IPS DF 6.9 (cell line): Measurements from ENCODE around the gene CCDC177.

Experiments
- DNase-seq: peaks from one replicate; pipeline ENCODE4 v3.0.0-alpha.2; 2013; ENCODE audit warnings: low read depth, low spot score
- H3K27ac ChIP-seq: one replicate; pipeline ENCODE4 v1.5.1; 2013; ENCODE audit warnings: low read length, control low read depth
- H3K27me3 ChIP-seq: 2 replicates; pipeline ENCODE4 v1.6.1; 2013; ENCODE audit warnings: mild to moderate bottlenecking, low read length; ENCODE audit not compliant: control insufficient read depth, insufficient read depth
- H3K36me3 ChIP-seq: 2 replicates; pipeline ENCODE4 v1.6.1; 2013; ENCODE audit warnings: low read length; ENCODE audit not compliant: control insufficient read depth, insufficient read depth
- H3K4me1 ChIP-seq: 2 replicates; pipeline ENCODE4 v1.6.1; 2013; ENCODE audit warnings: low read length; ENCODE audit not compliant: control insufficient read depth, insufficient read depth
- H3K4me3 ChIP-seq: 2 replicates; pipeline ENCODE4 v1.5.1; 2013; ENCODE audit warnings: mild to moderate bottlenecking, low read length
- H3K9me3 ChIP-seq: 2 replicates; pipeline ENCODE4 v1.6.1; 2013; ENCODE audit warnings: low read length, inconsistent platforms; ENCODE audit not compliant: control insufficient read depth, insufficient read depth
- WGBS: extraction: QIAGEN DNeasy Blood & Tissue Kit; methylation state at CpG from one replicate; pipeline ENCODE4 v1.1.7; 2013; ENCODE audit warnings: mixed read lengths, missing lambda C conversion rate; ENCODE audit not compliant: insufficient read length, insufficient coverage; 5-methylcytosine and 5-hydroxymethylcytosine counted together

CCDC177 gene

DNA sequence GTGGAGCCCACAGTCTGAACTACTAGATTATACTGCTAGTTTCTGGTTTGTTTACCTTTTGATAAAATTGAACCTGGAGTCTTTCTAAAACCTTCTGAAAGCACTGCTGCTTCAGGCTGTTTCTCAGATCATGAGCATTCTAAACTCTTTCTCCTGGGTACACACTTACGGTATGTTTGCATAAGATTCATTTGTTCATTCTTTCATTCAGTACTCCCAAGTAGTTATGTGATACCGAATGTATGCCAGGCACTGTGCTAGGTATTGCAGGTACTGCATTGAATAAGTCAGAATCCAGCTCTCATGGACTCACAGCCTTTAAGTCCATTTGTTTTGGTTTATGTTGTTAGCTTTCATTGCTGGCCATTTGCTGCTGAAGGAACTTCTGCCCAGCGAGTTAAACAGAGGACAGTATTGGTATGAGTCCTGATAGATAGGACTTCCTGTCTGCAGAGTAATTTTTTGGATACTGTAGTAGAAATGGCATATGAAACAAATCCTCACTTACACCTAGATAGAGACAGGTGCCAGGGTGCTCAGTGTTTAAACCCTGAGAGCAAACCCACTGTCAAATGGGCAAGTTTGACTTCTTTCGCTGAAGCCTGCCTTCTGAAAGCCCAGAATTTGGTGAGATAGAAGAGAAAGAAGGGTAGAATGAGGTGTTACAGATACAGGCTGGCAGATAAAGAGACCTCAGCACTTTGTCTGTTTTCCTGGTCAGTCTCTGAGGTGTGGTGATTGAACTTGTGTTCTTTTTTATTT lies 38.8 kb upstream of the CCDC177 start:
- Histone ChIP-seq H3K4me1 (peaks cover 2% of the 10 kb centered on the region; the same call in 1 of the 2 replicates), H3K9me3 (no peaks in the 10 kb centered on the region), H3K36me3 (no peaks in the 10 kb centered on the region), H3K4me3 (no peak overlapping the region), H3K27me3 (no peaks in the 10 kb centered on the region), H3K27ac (no peak overlapping the region)
- no peak for DNase-seq
- no CpG with 5 or more reads among the region's 4 CpGs for WGBS

DNA sequence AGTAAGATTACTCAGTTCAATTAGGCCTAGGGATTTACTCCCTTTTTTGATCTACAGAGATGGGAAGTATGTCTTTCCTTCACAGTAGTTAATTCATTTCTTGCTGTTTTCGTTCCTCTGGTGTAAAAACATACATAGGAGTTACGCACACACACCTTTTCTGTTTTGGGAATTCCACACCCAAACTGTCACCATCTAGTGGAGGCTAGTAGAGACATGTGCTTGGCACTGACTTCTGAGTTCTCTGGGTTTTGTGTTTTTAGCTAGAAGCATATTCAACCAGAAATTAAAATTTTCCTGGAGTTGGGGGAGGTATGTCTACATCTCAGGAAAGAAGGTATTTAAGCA lies 38.1 kb upstream of the CCDC177 start:
- Histone ChIP-seq H3K27ac (no peak overlapping the region), H3K4me3 (peak overlapping the region; percentile 96; the same call in 1 of the 2 replicates), H3K9me3 (no peaks in the 10 kb centered on the region), H3K4me1 (peaks cover 2% of the 10 kb centered on the region; the same call in 1 of the 2 replicates), H3K36me3 (no peaks in the 10 kb centered on the region), H3K27me3 (no peaks in the 10 kb centered on the region)
- no peak for DNase-seq
- WGBS, result no CpG with 5 or more reads among the region's 2 CpGs

DNA sequence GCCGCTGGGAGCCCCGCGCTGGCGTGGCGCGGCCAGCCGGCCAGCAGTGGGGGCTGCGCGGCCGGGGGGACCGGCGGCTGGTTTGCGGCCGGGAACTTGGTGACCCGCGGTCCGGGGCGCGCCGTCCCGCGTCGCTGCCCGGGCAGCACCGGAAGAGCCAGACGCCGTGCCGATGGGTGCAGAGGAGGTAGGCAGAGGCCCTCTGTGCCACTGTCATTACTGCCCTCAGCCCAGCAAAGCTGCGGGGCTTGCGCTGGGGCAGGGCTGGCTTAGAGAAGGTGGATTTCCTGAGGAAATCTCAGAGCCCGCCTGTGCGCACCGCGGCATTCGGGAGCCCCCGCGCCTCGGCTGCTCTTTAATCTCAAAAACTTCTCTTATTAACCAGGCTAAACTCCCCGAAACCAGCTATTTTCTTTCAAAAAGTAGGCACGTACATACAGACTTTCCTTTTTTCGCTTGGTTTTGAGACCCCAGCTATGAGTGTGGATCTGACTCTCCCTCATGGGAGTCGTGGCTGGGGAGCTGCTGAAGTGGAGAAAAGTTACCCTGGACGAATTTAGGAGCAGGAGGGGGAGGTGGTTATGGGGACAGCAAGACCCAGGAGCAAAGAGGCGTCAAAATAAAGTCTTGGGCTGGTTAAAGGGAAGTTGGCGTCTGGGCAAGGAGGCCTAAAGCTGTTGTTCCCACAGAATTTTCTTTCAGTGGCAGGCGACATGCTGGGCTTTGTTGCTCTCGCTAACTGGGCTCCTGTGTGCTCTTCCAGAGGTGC lies 37.5 kb upstream of the CCDC177 start:
- H3K36me3 ChIP-seq, result no peaks in the 10 kb centered on the region
- H3K27me3 ChIP-seq, result no peaks in the 10 kb centered on the region
- DNase-seq, result no peak
- peak overlapping the region; percentile 96 for H3K4me3 ChIP-seq
- peaks cover 2% of the 10 kb centered on the region; the same call in 1 of the 2 replicates for H3K4me1 ChIP-seq
- no peak overlapping the region for H3K27ac ChIP-seq
- H3K9me3 ChIP-seq, result no peaks in the 10 kb centered on the region
- WGBS, result no CpG with 5 or more reads among the region's 47 CpGs

DNA sequence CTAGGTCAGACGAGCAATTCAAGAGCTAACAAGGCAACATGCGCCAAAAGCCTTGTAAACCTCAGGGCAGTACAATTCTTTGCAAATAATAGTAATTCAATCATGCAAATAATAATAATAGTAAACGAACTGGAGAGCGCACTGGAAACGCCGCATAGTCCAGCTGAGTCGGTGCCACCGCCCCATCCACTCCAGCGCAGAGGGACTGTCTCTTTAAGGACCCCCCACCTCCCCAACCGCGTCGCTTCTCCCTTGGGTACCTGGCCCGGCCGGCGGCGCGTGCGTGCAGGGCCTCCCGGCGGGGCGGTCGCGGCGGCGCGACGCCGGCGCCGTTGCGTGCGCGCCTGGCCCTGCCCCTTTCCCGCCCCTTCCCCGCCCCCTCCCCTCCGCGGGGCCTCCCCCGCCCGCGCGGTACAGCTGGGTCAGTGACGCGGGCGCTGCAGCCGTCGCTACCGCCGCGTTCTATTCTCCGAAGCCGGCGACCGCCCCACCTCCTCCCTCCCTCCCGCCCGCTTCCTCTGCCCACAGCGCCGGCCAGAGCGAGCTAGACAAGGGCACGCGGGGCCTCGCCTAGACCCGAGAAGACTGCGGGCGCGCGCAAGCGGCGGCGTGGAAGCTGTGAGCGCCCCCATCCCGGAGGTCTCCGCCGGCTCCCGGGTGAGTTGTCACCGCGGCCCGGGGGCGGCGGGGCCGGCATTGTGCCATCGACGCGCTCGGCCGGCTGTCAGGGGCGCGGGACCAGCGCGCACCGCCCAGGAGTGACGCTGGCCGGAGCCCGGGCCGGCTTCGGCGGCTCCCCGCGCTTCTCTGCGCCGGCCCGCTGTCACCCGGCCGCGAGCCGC lies 36.7 kb upstream of the CCDC177 start, which contains the start of gene SUSD6:
Gene SUSD6 (plus strand): TSS at position 425 of the 842 bp plus-strand sequence. CDS start 46,997 bp downstream, outside the sequence.
- H3K4me3 ChIP-seq, result peak within 1 kb of the TSS; percentile 96
- H3K36me3 ChIP-seq, result no peaks in the 10 kb centered on the region
- peaks cover 2% of the 10 kb centered on the region; the same call in 1 of the 2 replicates for H3K4me1 ChIP-seq
- no peak for DNase-seq
- WGBS, result no CpG with 5 or more reads among the region's 105 CpGs
- no peaks in the 10 kb centered on the region for H3K9me3 ChIP-seq
- no peaks in the 10 kb centered on the region for H3K27me3 ChIP-seq
- no peak within 1 kb of the TSS for H3K27ac ChIP-seq

DNA sequence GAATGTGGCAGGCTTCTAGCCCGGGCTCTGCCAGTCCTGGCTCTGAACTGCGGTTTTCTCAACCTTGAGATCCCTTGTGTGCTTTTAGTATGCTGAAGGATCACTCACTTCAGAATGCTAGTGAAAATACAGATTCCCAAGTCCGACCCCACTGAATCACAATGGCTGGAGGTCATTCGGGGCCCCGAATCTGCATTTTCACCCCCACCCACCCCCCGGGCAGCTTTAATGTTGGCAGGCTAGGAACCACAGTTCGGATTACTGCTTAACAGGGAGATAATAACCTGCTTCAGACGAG lies 36.2 kb upstream of the CCDC177 start:
- H3K27me3 ChIP-seq, result no peaks in the 10 kb centered on the region
- no peak overlapping the region for H3K27ac ChIP-seq
- H3K9me3 ChIP-seq, result no peaks in the 10 kb centered on the region
- H3K4me1 ChIP-seq, result peaks cover 2% of the 10 kb centered on the region; the same call in 1 of the 2 replicates
- no peak for DNase-seq
- peak overlapping the region; percentile 60; the same call in 1 of the 2 replicates for H3K4me3 ChIP-seq
- WGBS, result no CpG with 5 or more reads among the region's 8 CpGs
- no peaks in the 10 kb centered on the region for H3K36me3 ChIP-seq

DNA sequence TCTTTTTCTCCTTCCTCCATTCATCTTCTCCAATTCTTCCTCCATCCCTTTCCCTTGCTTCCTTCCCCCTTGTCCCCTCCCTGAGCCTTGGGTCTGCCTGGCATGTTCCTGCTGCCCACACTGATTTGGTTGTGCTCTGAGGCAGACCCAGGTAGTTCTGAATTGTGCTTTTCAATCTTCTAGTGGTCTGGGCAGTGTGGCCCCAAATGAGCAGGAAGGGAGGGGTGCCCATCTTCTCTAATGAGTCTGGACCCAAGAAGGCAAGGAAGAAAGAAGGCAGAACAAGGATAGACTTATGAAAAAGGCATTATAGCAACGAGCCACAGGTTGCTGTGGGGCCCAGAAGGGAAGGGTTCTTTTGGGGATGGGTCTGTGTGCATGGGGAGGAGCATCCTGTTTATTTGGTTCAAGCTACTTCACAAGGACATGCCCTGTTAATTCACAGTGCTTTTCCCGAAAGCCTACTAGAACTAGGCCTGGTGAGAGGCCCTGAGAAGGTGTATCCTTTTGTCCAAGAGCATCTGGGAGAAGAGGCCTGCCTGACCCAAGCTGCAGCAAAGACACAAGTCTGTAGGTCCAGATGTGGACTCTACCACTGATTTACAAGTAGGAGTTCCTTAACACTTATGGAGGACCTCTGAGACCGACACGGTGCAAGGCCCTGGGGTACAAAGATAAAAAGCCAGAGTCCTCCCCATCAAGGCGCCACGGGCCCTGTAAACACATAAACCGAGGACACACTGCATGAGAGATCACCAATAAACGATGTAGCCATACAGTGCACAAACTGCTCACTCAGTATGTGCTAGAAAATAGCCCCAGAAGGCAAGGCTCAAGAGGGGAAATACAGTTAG lies 35.6 kb upstream of the CCDC177 start:
- Histone ChIP-seq H3K27ac (no peak overlapping the region), H3K4me3 (no peak overlapping the region; the same call in 1 of the 2 replicates)
- no CpG with 5 or more reads among the region's 8 CpGs for WGBS

DNA sequence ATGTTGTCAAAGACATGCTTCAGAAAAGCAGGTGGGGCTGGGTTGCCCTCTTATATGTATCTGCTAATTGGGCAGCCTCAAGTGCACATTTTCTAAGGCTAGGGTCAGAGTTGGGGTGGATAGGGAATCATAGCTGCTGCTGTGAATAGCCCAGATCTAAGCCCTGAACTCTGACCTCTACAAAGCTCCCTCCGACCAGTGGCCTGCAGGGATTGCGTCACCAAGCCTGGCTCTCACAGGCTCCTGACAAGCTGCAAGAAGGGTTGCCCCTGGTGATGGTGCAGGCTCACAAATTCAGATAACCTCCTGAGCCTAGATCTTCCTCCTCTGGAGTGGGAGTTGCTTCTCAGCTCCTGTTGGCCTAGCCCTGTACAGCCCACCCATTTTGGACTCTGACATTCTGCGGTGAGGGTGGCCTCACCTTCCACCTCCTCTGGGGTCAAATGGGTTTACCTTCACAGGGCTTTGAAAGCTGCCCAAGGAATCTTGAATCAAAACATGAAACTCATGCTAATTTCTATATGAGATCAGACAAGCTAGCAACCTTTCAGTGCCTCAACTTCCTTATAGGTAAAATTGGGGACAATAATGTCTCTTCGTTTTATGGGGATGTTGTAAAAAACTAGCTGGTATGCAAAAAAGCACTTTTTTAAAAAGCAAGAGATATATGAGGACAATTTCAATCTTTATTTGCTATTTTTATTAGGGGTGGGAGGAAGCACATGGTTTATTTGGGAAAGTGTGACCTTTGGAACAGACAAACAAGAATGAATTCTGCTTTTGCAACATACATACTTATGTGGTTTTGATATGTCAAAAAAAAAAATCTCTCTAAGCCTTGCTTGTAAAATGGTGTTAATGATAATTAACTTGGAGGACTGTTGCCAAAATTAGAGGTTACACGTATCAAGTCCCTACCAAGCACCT lies 31.9 kb upstream of the CCDC177 start:
- no peaks in the 10 kb centered on the region for H3K9me3 ChIP-seq
- DNase-seq, result no peak
- H3K36me3 ChIP-seq, result no peaks in the 10 kb centered on the region
- H3K27me3 ChIP-seq, result no peaks in the 10 kb centered on the region
- no CpG with 5 or more reads among the region's 5 CpGs for WGBS
- H3K27ac ChIP-seq, result no peak overlapping the region
- no peak overlapping the region for H3K4me3 ChIP-seq
- no peaks in the 10 kb centered on the region for H3K4me1 ChIP-seq

More for the DNA sequence above, 35.6 kb upstream of the CCDC177 start:
- DNase-seq, result no peak
- Histone ChIP-seq H3K4me1 (peaks cover 2% of the 10 kb centered on the region; the same call in 1 of the 2 replicates), H3K36me3 (no peaks in the 10 kb centered on the region), H3K27me3 (no peaks in the 10 kb centered on the region), H3K9me3 (no peaks in the 10 kb centered on the region)

DNA sequence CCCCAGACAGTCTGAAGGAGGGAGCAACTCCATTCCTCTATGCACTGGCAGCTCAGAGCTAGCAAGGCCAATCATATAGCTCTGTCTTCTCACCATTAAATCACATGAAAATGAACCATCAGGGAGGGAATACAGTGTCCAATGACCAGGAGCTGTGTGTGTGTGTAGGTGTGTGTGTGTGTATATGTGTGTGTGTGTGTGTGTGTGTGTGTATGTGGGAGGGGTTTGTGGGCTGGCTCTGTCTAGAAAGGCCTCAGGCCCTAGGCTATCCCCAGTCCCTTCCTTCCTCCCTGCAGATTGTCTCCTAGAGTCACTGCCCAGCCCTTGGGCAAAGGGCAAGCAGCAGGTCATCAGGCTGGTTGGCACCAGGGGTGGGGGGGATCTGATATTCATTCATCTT lies 31.1 kb upstream of the CCDC177 start:
- no peaks in the 10 kb centered on the region for H3K9me3 ChIP-seq
- no peak overlapping the region for H3K27ac ChIP-seq
- no peak overlapping the region for H3K4me3 ChIP-seq
- no peaks in the 10 kb centered on the region for H3K36me3 ChIP-seq
- no peak for DNase-seq
- H3K4me1 ChIP-seq, result no peaks in the 10 kb centered on the region
- H3K27me3 ChIP-seq, result no peaks in the 10 kb centered on the region

DNA sequence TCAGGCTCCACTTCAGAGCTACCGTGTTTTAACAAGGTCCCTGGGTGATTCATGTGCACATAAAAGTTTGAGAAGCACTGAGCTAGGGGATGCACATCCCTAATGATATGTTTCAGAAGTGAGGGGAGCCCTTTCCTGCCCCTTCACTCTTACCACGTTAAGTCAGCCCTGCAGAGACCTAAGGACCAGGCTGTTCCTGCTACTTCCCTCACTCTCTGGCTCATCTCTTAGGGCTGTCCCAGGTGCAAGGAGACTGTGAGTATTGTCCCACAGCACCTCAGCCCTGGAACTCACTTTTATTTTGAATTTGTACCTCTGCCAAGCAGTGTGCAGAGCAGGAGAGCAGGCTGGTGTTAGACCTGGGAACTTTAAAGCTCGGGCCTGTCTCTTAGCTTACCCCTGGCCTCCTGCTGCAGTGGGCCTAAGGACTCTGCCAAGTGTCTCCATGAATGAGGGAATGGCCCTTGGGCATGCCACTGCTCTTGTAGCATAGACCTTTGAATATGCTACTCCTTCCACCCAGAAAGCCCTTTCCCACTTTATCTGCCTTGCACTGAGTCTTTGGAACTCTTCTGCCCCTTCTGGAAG lies 25.7 kb upstream of the CCDC177 start:
- no peak overlapping the region for H3K27ac ChIP-seq
- DNase-seq, result no peak
- H3K4me1 ChIP-seq, result no peaks in the 10 kb centered on the region
- WGBS, result no CpG with 5 or more reads among the region's 3 CpGs
- H3K36me3 ChIP-seq, result no peaks in the 10 kb centered on the region
- no peak overlapping the region for H3K4me3 ChIP-seq
- H3K27me3 ChIP-seq, result no peaks in the 10 kb centered on the region
- no peaks in the 10 kb centered on the region for H3K9me3 ChIP-seq
